Gastrocnemius medialis (tissue), 4 donors: ENCODE results near the gene ACTN4. TPM values are rescaled to one million over a fixed set of nuclear protein-coding genes. Genes with fewer than 3 reads are reported as not detected.
A peak's percentile ranks its signal among the peaks of the same experiment; 100 is the strongest.

Source experiments
- ATAC-seq, 2 donors: fragments of 150-250 bp; one replicate each; pipeline ENCODE4 v1.9.1; 2016
- DNase-seq, 2 donors: peaks; one replicate each; pipeline ENCODE4 v3.0.0-alpha.2; 2019
- H3K27ac ChIP-seq, 4 donors: fragments of 200-600 bp; sonication (generic); 1 replicate in 1 of 4; 2 replicates in 3 of 4; pipeline ENCODE4 v1.5.1; 2016 to 2018; ENCODE audit warnings: mild to moderate bottlenecking in 2 of 4, moderate library complexity in 1 of 4
- H3K27me3 ChIP-seq, 3 donors: fragments of 200-600 bp; sonication (generic) in 2 of 3; 1 replicate in 1 of 3; 2 replicates in 2 of 3; pipeline versions ENCODE4 v1.5.1 to v1.6.0; 2016 to 2019; ENCODE audit warnings: mild to moderate bottlenecking in 1 of 3, moderate library complexity in 1 of 3
- H3K36me3 ChIP-seq, 2 donors: fragments of 200-600 bp; sonication (generic) in 1 of 2; one replicate each; pipeline ENCODE4 v1.5.1; 2017 to 2018
- H3K4me1 ChIP-seq, 2 donors: fragments of 200-600 bp; sonication (generic) in 1 of 2; one replicate each; pipeline ENCODE4 v1.5.1; 2016 to 2017; ENCODE audit warnings: mild to moderate bottlenecking in 2 of 2
- H3K4me3 ChIP-seq, 4 donors: fragments of 200-600 bp; sonication (generic) in 3 of 4; 1 replicate in 1 of 4; 2 replicates in 3 of 4; pipeline ENCODE4 v1.5.1; 2016 to 2019; ENCODE audit warnings: mild to moderate bottlenecking in 2 of 4
- H3K9me3 ChIP-seq, 3 donors: fragments of 200-600 bp; sonication (generic) in 2 of 3; 1 replicate in 1 of 3; 2 replicates in 2 of 3; pipeline ENCODE4 v1.5.1; 2016 to 2019
- CTCF ChIP-seq, 5 experiments: fragments of 450-650 bp in 3 of 5; fragments of 200-600 bp in 2 of 5; sonication (generic) in 2 of 5; IDR thresholded peaks in 4 of 5; conservative IDR thresholded peaks in 1 of 5; 1 replicate in 4 of 5; 2 replicates in 1 of 5; pipeline ENCODE4 v1.5.1; 2016 to 2019; ENCODE audit warnings: antibody characterized with exemption in 5 of 5, mild to moderate bottlenecking in 3 of 5, moderate library complexity in 3 of 5
- POLR2A ChIP-seq, 2 donors: fragments of 450-650 bp; IDR thresholded peaks; one replicate each; pipeline ENCODE4 v1.6.1; 2017; ENCODE audit warnings: antibody characterized with exemption in 2 of 2, mild to moderate bottlenecking in 2 of 2, moderate library complexity in 2 of 2
- in situ Hi-C, 4 donors: fragments of 200-750 bp; cut with MboI; loops; one replicate each; pipeline versions ENCODE4 v1.15.0 to v1.8.0; 2017; ENCODE audit warnings: low sequenced_read_pairs in 4 of 4
- intact Hi-C: fragments of 100-400 bp; cut with DNase I; formaldehyde crosslinking; loops from one replicate; pipeline ENCODE4 v1.15.1; 2023; ENCODE audit warnings: low total_unique reads
- total RNA-seq, 4 donors: library from RNA; depleted of rRNA; stranded (reverse); fragments of >200 nt; gene quantifications; one replicate each; pipeline versions ENCODE4 v1.1.0 to v1.2.3, GENCODE V29; 2016

The ACTN4 gene
- total RNA-seq, 4 donors from 2014 or later: 32.0 to 85.3 (median 63.9) TPM

GRCh38 chr19:38729653-38730469, 82.4 kb downstream of the ACTN4 start:
- ATAC-seq: peak in 1 of 2 donors; percentile 45
- H3K36me3 ChIP-seq: peaks cover 4 to 59% of the 10 kb centered on the region in 2 donors
- peak overlapping the region; percentile 25 to 54 (median 40) for H3K27ac ChIP-seq
- intact Hi-C loops: loop anchor here (5.0 kb wide), 1 partner anchor 83 kb away; the partner anchor contains the start of gene ACTN4
- H3K4me1 ChIP-seq: peaks cover 7 to 8% of the 10 kb centered on the region in 2 donors
- peak in 1 of 2 donors; percentile 58 for DNase-seq
- in situ Hi-C loops: loop anchor here in 2 of 4 donors (25.0 kb wide), 1 partner anchor 182 kb away; the partner anchor contains the start of gene CCER2 (in 2 of the 2)
- H3K27me3 ChIP-seq: no peaks in the 10 kb centered on the region
- TF ChIP-seq CTCF (IDR thresholded peaks at IDR 0.05 in 4 of 5, conservative IDR thresholded peaks at IDR 0.05 in 1 of 5): peak; percentile 71 to 89 (median 76)
- TF ChIP-seq POLR2A (IDR thresholded peaks at IDR 0.05): no peak
- no peaks in the 10 kb centered on the region for H3K9me3 ChIP-seq
- H3K4me3 ChIP-seq: no peak overlapping the region

GRCh38 chr19:38730470-38730730, 83.0 kb downstream of the ACTN4 start:
- no peak for ATAC-seq
- DNase-seq: no peak
- intact Hi-C loops: loop anchor here (5.0 kb wide), 1 partner anchor 83 kb away; the partner anchor contains the start of gene ACTN4
- Histone ChIP-seq H3K9me3 (no peaks in the 10 kb centered on the region), H3K4me3 (no peak overlapping the region), H3K36me3 (peaks cover 4 to 53% of the 10 kb centered on the region in 2 donors), H3K4me1 (peaks cover 7 to 8% of the 10 kb centered on the region in 2 donors), H3K27me3 (no peaks in the 10 kb centered on the region), H3K27ac (peak overlapping the region in 1 of 4 donors; percentile 54)
- no peak for TF ChIP-seq POLR2A (IDR thresholded peaks at IDR 0.05)
- TF ChIP-seq CTCF (IDR thresholded peaks at IDR 0.05 in 4 of 5, conservative IDR thresholded peaks at IDR 0.05 in 1 of 5): no peak
- in situ Hi-C loops: loop anchor here in 2 of 4 donors (25.0 kb wide), 1 partner anchor 182 kb away; the partner anchor contains the start of gene CCER2 (in 2 of the 2)

GRCh38 chr19:38730731-38731589, 83.5 kb downstream of the ACTN4 start:
- no peaks in the 10 kb centered on the region for H3K27me3 ChIP-seq
- no peak overlapping the region for H3K4me3 ChIP-seq
- no peak for TF ChIP-seq CTCF (IDR thresholded peaks at IDR 0.05 in 4 of 5, conservative IDR thresholded peaks at IDR 0.05 in 1 of 5)
- no peak for DNase-seq
- peaks cover 7 to 8% of the 10 kb centered on the region in 2 donors for H3K4me1 ChIP-seq
- in situ Hi-C loops (loop anchor here in 2 of 4 donors (25.0 kb wide), 1 partner anchor 181 kb away; the partner anchor contains the start of gene CCER2 (in 2 of the 2)), intact Hi-C loops (loop anchor here (5.0 kb wide), 1 partner anchor 84 kb away; the partner anchor contains the start of gene ACTN4)
- peaks cover 4 to 48% of the 10 kb centered on the region in 2 donors for H3K36me3 ChIP-seq
- no peaks in the 10 kb centered on the region for H3K9me3 ChIP-seq
- H3K27ac ChIP-seq: peak overlapping the region in 3 of 4 donors; percentile 50 to 66 (median 54)
- no peak for ATAC-seq

- Histone ChIP-seq H3K4me3 (no peak overlapping the region), H3K36me3 (peaks cover 0 to 40% of the 10 kb centered on the region in 2 donors), H3K9me3 (no peaks in the 10 kb centered on the region), H3K27me3 (peaks cover 0 to 7% (median 0%) of the 10 kb centered on the region in 3 donors), H3K27ac (peak overlapping the region; percentile 44 to 66 (median 52)), H3K4me1 (peaks cover 8 to 14% of the 10 kb centered on the region in 2 donors)
- in situ Hi-C loops: loop anchor here in 2 of 4 donors (25.0 kb wide), 1 partner anchor 181 kb away; the partner anchor contains the start of gene CCER2 (in 2 of the 2)
- intact Hi-C loops: loop anchor here (5.0 kb wide), 1 partner anchor 84 kb away; the partner anchor contains the start of gene ACTN4
- TF ChIP-seq POLR2A (IDR thresholded peaks at IDR 0.05) (no peak), CTCF (IDR thresholded peaks at IDR 0.05 in 4 of 5, conservative IDR thresholded peaks at IDR 0.05 in 1 of 5) (no peak)
- DNase-seq: no peak
- peak in 1 of 2 donors; percentile 40 for ATAC-seq
These were observed 84.3 kb downstream of the ACTN4 start for GRCh38 chr19:38731654-38732301.
